ENCODE data around the gene EPC1. TPM values are rescaled to one million over a fixed set of nuclear protein-coding genes. Genes with fewer than 3 reads are reported as not detected.
"Not testable (repeated sequence)": the region's sequence is repeated elsewhere in the genome, so short reads cannot be mapped to it uniquely, and the experiment has no call there.

Gene EPC1
- total and polyA plus RNA-seq, 7 experiments from 2014 or later, result 46.0 to 156 (median 115) TPM

DNA sequence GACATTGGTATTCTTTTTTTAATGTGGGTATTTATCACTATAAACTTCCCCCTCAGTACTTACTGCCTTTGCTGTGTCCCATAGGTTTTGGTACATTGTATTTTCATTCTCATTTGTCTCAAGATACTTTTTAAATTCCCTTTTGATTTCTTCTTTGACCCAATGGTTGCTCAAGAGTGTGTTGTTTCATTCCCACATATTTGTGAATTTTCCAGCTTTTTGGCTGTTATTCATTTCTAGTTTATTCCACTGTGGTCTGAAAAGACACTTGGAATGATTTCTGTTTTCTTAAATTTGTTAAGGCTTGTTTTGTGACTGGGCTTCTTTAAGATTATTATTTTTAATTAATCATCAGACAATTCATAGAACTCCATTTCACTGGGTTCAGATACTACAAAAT, 105.0 kb downstream of the EPC1 start:
- DNase-seq (no peak), ATAC-seq (no peak)
- CTCF ChIA-PET, result no interaction called here
- Histone ChIP-seq H3K36me3 (ENCODE audit: control insufficient read depth in 2 of 3, insufficient read depth in 3 of 3, low read length in 3 of 3) (no peaks in the 10 kb centered on the region), H3K4me3 (ENCODE audit: low read length) (no peak overlapping the region), H3K27ac (ENCODE audit: low read depth, low read length) (no peak overlapping the region), H3K9me3 (ENCODE audit: control insufficient read depth in 2 of 3, low read length in 3 of 3) (no peaks in the 10 kb centered on the region), H3K27me3 (ENCODE audit: control insufficient read depth in 2 of 2, insufficient read depth in 2 of 2, low read length in 2 of 2) (no peaks in the 10 kb centered on the region), H3K4me1 (ENCODE audit: control insufficient read depth in 2 of 2, insufficient read depth in 2 of 2, low read length in 2 of 2) (no peaks in the 10 kb centered on the region)
- H3K27ac Mint-ChIP-seq, result peak overlapping the region in 1 of 9 donors; percentile 14
- H3K27me3 Mint-ChIP-seq, result peaks cover 0 to 5% (median 0%) of the 10 kb centered on the region in 5 donors
- intact Hi-C loops (cut with micrococcal nuclease), result no loop called here
- peaks cover 0 to 2% (median 0%) of the 10 kb centered on the region in 11 donors for H3K9me3 Mint-ChIP-seq
- no peaks in the 10 kb centered on the region for H3K36me3 Mint-ChIP-seq
- peaks cover 0 to 15% (median 0%) of the 10 kb centered on the region in 7 donors for H3K4me1 Mint-ChIP-seq
- H3K4me3 Mint-ChIP-seq, result no peak overlapping the region
- POLR2A ChIA-PET, result no interaction called here

GRCh38 chr10:32240471-32240870, 106.5 kb downstream of the EPC1 start:
- Histone ChIP-seq H3K9me3 (ENCODE audit: control insufficient read depth in 2 of 3, low read length in 3 of 3) (no peaks in the 10 kb centered on the region), H3K4me1 (ENCODE audit: control insufficient read depth in 2 of 2, insufficient read depth in 2 of 2, low read length in 2 of 2) (no peaks in the 10 kb centered on the region), H3K27ac (ENCODE audit: low read depth, low read length) (no peak overlapping the region), H3K36me3 (ENCODE audit: control insufficient read depth in 2 of 3, insufficient read depth in 3 of 3, low read length in 3 of 3) (no peaks in the 10 kb centered on the region), H3K27me3 (ENCODE audit: control insufficient read depth in 2 of 2, insufficient read depth in 2 of 2, low read length in 2 of 2) (no peaks in the 10 kb centered on the region), H3K4me3 (ENCODE audit: low read length) (no peak overlapping the region)
- DNase-seq, result no peak
- no peak overlapping the region for H3K27ac Mint-ChIP-seq
- no peaks in the 10 kb centered on the region for H3K36me3 Mint-ChIP-seq
- H3K4me3 Mint-ChIP-seq, result no peak overlapping the region
- intact Hi-C loops (cut with micrococcal nuclease), result no loop called here
- no peak for ATAC-seq
- H3K4me1 Mint-ChIP-seq, result peaks cover 0 to 13% (median 0%) of the 10 kb centered on the region in 7 donors
- H3K27me3 Mint-ChIP-seq, result peaks cover 0 to 5% (median 0%) of the 10 kb centered on the region in 5 donors
- CTCF ChIA-PET, result no interaction called here
- no peaks in the 10 kb centered on the region for H3K9me3 Mint-ChIP-seq
- POLR2A ChIA-PET, result no interaction called here

- H3K36me3 ChIP-seq (ENCODE audit: control insufficient read depth in 2 of 3, insufficient read depth in 3 of 3, low read length in 3 of 3), result no peaks in the 10 kb centered on the region
- ATAC-seq (no peak), DNase-seq (no peak)
- Mint-ChIP-seq H3K27me3 (peaks cover 0 to 5% (median 0%) of the 10 kb centered on the region in 5 donors), H3K4me1 (peaks cover 0 to 10% (median 0%) of the 10 kb centered on the region in 7 donors), H3K9me3 (peaks cover 0 to 4% (median 0%) of the 10 kb centered on the region in 11 donors), H3K27ac (no peak overlapping the region), H3K36me3 (no peaks in the 10 kb centered on the region), H3K4me3 (no peak overlapping the region)
- no peak overlapping the region for H3K27ac ChIP-seq (ENCODE audit: low read depth, low read length)
- intact Hi-C loops (cut with micrococcal nuclease), result no loop called here
- no peaks in the 10 kb centered on the region for H3K9me3 ChIP-seq (ENCODE audit: control insufficient read depth in 2 of 3, low read length in 3 of 3)
- no peaks in the 10 kb centered on the region for H3K27me3 ChIP-seq (ENCODE audit: control insufficient read depth in 2 of 2, insufficient read depth in 2 of 2, low read length in 2 of 2)
- ChIA-PET POLR2A (no interaction called here), CTCF (no interaction called here)
- H3K4me1 ChIP-seq (ENCODE audit: control insufficient read depth in 2 of 2, insufficient read depth in 2 of 2, low read length in 2 of 2), result no peaks in the 10 kb centered on the region
- H3K4me3 ChIP-seq (ENCODE audit: low read length), result no peak overlapping the region
Observed at GRCh38 chr10:32239769-32240168, 107.2 kb downstream of the EPC1 start.

- POLR2A ChIA-PET, result interaction anchor here (0.8 kb wide), 1 partner anchor 16 kb away, joined by 3 read pairs; no protein-coding TSS in a partner anchor
- no peak overlapping the region for H3K4me3 Mint-ChIP-seq
- H3K4me1 ChIP-seq (ENCODE audit: control insufficient read depth in 2 of 2, insufficient read depth in 2 of 2, low read length in 2 of 2), result no peaks in the 10 kb centered on the region
- H3K9me3 Mint-ChIP-seq, result peaks cover 0 to 11% (median 2%) of the 10 kb centered on the region in 11 donors
- CTCF ChIA-PET, result no interaction called here
- H3K4me3 ChIP-seq (ENCODE audit: low read length), result no peak overlapping the region
- H3K27me3 ChIP-seq (ENCODE audit: control insufficient read depth in 2 of 2, insufficient read depth in 2 of 2, low read length in 2 of 2), result no peaks in the 10 kb centered on the region
- ATAC-seq, result no peak
- H3K27ac Mint-ChIP-seq, result no peak overlapping the region
- intact Hi-C loops (cut with micrococcal nuclease), result no loop called here
- H3K9me3 ChIP-seq (ENCODE audit: control insufficient read depth in 2 of 3, low read length in 3 of 3), result no peaks in the 10 kb centered on the region
- H3K4me1 Mint-ChIP-seq, result no peaks in the 10 kb centered on the region
- no peak for DNase-seq
- peaks cover 0 to 4% (median 0%) of the 10 kb centered on the region in 5 donors for H3K36me3 Mint-ChIP-seq
- peaks cover 0 to 5% (median 0%) of the 10 kb centered on the region in 5 donors for H3K27me3 Mint-ChIP-seq
- no peak overlapping the region for H3K27ac ChIP-seq (ENCODE audit: low read depth, low read length)
- H3K36me3 ChIP-seq (ENCODE audit: control insufficient read depth in 2 of 3, insufficient read depth in 3 of 3, low read length in 3 of 3), result no peaks in the 10 kb centered on the region
Observed at GRCh38 chr10:32237644-32238345, 109.2 kb downstream of the EPC1 start.

GRCh38 chr10:32234471-32234870, 112.5 kb downstream of the EPC1 start:
- peaks cover 0 to 4% (median 0%) of the 10 kb centered on the region in 5 donors for H3K36me3 Mint-ChIP-seq
- Histone ChIP-seq H3K36me3 (ENCODE audit: control insufficient read depth in 2 of 3, insufficient read depth in 3 of 3, low read length in 3 of 3) (no peaks in the 10 kb centered on the region), H3K27ac (ENCODE audit: low read depth, low read length) (no peak overlapping the region), H3K4me1 (ENCODE audit: control insufficient read depth in 2 of 2, insufficient read depth in 2 of 2, low read length in 2 of 2) (no peaks in the 10 kb centered on the region), H3K27me3 (ENCODE audit: control insufficient read depth in 2 of 2, insufficient read depth in 2 of 2, low read length in 2 of 2) (no peaks in the 10 kb centered on the region), H3K9me3 (ENCODE audit: control insufficient read depth in 2 of 3, low read length in 3 of 3) (no peaks in the 10 kb centered on the region), H3K4me3 (ENCODE audit: low read length) (no peak overlapping the region)
- no peak overlapping the region for H3K27ac Mint-ChIP-seq
- H3K27me3 Mint-ChIP-seq, result no peaks in the 10 kb centered on the region
- intact Hi-C loops (cut with micrococcal nuclease), result no loop called here
- no peak for DNase-seq
- ChIA-PET CTCF (no interaction called here), POLR2A (no interaction called here)
- H3K4me3 Mint-ChIP-seq, result no peak overlapping the region
- peaks cover 0 to 19% (median 2%) of the 10 kb centered on the region in 11 donors for H3K9me3 Mint-ChIP-seq
- ATAC-seq, result no peak
- H3K4me1 Mint-ChIP-seq, result no peaks in the 10 kb centered on the region

- H3K4me3 ChIP-seq (ENCODE audit: low read length); intact Hi-C loops (cut with micrococcal nuclease); H3K4me3 Mint-ChIP-seq; H3K27ac ChIP-seq (ENCODE audit: low read depth, low read length); H3K27me3 ChIP-seq (ENCODE audit: control insufficient read depth in 2 of 2, insufficient read depth in 2 of 2, low read length in 2 of 2); POLR2A ChIA-PET; H3K9me3 ChIP-seq (ENCODE audit: control insufficient read depth in 2 of 3, low read length in 3 of 3); CTCF ChIA-PET; ATAC-seq; H3K36me3 Mint-ChIP-seq; H3K4me1 ChIP-seq (ENCODE audit: control insufficient read depth in 2 of 2, insufficient read depth in 2 of 2, low read length in 2 of 2); DNase-seq; H3K27me3 Mint-ChIP-seq; H3K36me3 ChIP-seq (ENCODE audit: control insufficient read depth in 2 of 3, insufficient read depth in 3 of 3, low read length in 3 of 3); H3K4me1 Mint-ChIP-seq; H3K27ac Mint-ChIP-seq: not testable (repeated sequence)
- H3K9me3 Mint-ChIP-seq, result peaks cover 0 to 19% (median 2%) of the 10 kb centered on the region in 11 donors
Observed at GRCh38 chr10:32233375-32233774, 113.6 kb downstream of the EPC1 start.

GRCh38 chr10:32232378-32232777, 114.6 kb downstream of the EPC1 start:
- H3K4me1 ChIP-seq (ENCODE audit: control insufficient read depth in 2 of 2, insufficient read depth in 2 of 2, low read length in 2 of 2), result no peaks in the 10 kb centered on the region
- H3K4me1 Mint-ChIP-seq, result peaks cover 0 to under 1% (median 0%) of the 10 kb centered on the region in 7 donors
- peaks cover 0 to 19% (median 2%) of the 10 kb centered on the region in 11 donors for H3K9me3 Mint-ChIP-seq
- H3K27ac ChIP-seq (ENCODE audit: low read depth, low read length), result no peak overlapping the region
- H3K27me3 Mint-ChIP-seq, result peaks cover 0 to 3% (median 0%) of the 10 kb centered on the region in 5 donors
- CTCF ChIA-PET, result no interaction called here
- H3K4me3 Mint-ChIP-seq, result no peak overlapping the region
- no peak for ATAC-seq
- POLR2A ChIA-PET, result no interaction called here
- H3K9me3 ChIP-seq (ENCODE audit: control insufficient read depth in 2 of 3, low read length in 3 of 3), result no peaks in the 10 kb centered on the region
- intact Hi-C loops (cut with micrococcal nuclease), result no loop called here
- no peak overlapping the region for H3K27ac Mint-ChIP-seq
- no peak for DNase-seq
- no peak overlapping the region for H3K4me3 ChIP-seq (ENCODE audit: low read length)
- no peaks in the 10 kb centered on the region for H3K36me3 ChIP-seq (ENCODE audit: control insufficient read depth in 2 of 3, insufficient read depth in 3 of 3, low read length in 3 of 3)
- no peaks in the 10 kb centered on the region for H3K27me3 ChIP-seq (ENCODE audit: control insufficient read depth in 2 of 2, insufficient read depth in 2 of 2, low read length in 2 of 2)
- H3K36me3 Mint-ChIP-seq, result peaks cover 0 to 4% (median 0%) of the 10 kb centered on the region in 5 donors
